Cardiac muscle cell (in vitro differentiated cells and primary cell): ENCODE measurements around the gene XRRA1. TPM values are rescaled to one million over a fixed set of nuclear protein-coding genes. Genes with fewer than 3 reads are reported as not detected.
A peak's percentile ranks its signal among the peaks of the same experiment; 100 is the strongest.

Experiments
- DNase-seq, 2 donors: peaks; one replicate each; pipeline versions ENCODE4 v3.0.0 to v3.0.0-alpha.2; 2010 to 2017; ENCODE audit warnings: low read depth in 1 of 2, low spot score in 1 of 2
- H3K27ac ChIP-seq: fragments of 200-600 bp; sonication (generic); 2 replicates; pipeline ENCODE4 v1.5.1; 2016
- H3K27me3 ChIP-seq: fragments of 200-600 bp; sonication (generic); 2 replicates; pipeline ENCODE4 v1.6.0; 2016; ENCODE audit warnings: control low read depth
- H3K36me3 ChIP-seq: fragments of 200-600 bp; sonication (generic); 2 replicates; pipeline ENCODE4 v1.5.1; 2016; ENCODE audit warnings: control low read depth
- H3K4me1 ChIP-seq: fragments of 200-600 bp; sonication (generic); 2 replicates; pipeline ENCODE4 v1.8.1; 2017; ENCODE audit warnings: low read depth, mild to moderate bottlenecking, mixed run types
- H3K4me3 ChIP-seq: fragments of 200-600 bp; sonication (generic); 2 replicates; pipeline ENCODE4 v1.5.1; 2016; ENCODE audit warnings: mild to moderate bottlenecking
- H3K9me3 ChIP-seq: fragments of 200-600 bp; sonication (generic); 2 replicates; pipeline ENCODE4 v1.5.1; 2017; ENCODE audit warnings: low read depth, mild to moderate bottlenecking, control low read depth
- polyA plus RNA-seq: library from polyadenylated mRNA; unstranded; fragments of >200 nt; fragmentation: Nextera tagmentation; extraction: Ambion mirVana; gene quantifications from 2 replicates; pipeline ENCODE4 v1.2.1, GENCODE V29; 2016
- total RNA-seq: library from RNA; depleted of rRNA; stranded (reverse); fragments of >200 nt; gene quantifications from 2 replicates; pipeline ENCODE4 v1.2.3, GENCODE V29; 2016
- TF ChIP-seq, protein P1 (sequence below): IDR thresholded peaks from 2 replicates; pipeline ENCODE4 v1.5.1; 2012; ENCODE audit warnings: low read depth, mild to moderate bottlenecking, low read length

XRRA1 gene
- total and polyA plus RNA-seq, 2 experiments from 2014 or later = 16.0 to 35.9 TPM

DNA sequence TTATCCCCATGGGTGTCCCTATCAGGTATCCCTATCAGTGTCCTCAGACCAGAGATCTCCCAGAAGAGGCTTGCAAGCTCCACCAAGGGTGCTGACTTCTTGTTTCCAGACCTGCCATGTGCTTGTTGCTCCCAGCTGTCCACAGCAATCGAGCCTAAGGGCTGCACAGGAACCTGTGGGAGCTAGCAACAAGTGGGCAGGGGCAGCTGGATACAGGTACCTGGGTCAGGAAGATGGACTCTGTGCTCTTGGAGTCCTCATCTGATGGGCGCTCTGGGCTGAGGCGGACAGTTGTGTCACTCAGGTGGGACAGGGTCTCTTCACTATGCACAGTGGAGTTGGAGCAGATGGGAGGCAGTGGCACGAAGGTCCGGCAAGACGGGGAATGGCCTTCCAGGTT is 101.0 kb downstream of the XRRA1 start:
- Histone ChIP-seq H3K27me3 (no peaks in the 10 kb centered on the region), H3K4me3 (no peak overlapping the region), H3K4me1 (no peaks in the 10 kb centered on the region), H3K36me3 (peaks cover 30% of the 10 kb centered on the region), H3K9me3 (no peaks in the 10 kb centered on the region), H3K27ac (no peak overlapping the region)
- DNase-seq = no peak
- TF ChIP-seq, protein P1, sequence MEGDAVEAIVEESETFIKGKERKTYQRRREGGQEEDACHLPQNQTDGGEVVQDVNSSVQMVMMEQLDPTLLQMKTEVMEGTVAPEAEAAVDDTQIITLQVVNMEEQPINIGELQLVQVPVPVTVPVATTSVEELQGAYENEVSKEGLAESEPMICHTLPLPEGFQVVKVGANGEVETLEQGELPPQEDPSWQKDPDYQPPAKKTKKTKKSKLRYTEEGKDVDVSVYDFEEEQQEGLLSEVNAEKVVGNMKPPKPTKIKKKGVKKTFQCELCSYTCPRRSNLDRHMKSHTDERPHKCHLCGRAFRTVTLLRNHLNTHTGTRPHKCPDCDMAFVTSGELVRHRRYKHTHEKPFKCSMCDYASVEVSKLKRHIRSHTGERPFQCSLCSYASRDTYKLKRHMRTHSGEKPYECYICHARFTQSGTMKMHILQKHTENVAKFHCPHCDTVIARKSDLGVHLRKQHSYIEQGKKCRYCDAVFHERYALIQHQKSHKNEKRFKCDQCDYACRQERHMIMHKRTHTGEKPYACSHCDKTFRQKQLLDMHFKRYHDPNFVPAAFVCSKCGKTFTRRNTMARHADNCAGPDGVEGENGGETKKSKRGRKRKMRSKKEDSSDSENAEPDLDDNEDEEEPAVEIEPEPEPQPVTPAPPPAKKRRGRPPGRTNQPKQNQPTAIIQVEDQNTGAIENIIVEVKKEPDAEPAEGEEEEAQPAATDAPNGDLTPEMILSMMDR = no peak

DNA sequence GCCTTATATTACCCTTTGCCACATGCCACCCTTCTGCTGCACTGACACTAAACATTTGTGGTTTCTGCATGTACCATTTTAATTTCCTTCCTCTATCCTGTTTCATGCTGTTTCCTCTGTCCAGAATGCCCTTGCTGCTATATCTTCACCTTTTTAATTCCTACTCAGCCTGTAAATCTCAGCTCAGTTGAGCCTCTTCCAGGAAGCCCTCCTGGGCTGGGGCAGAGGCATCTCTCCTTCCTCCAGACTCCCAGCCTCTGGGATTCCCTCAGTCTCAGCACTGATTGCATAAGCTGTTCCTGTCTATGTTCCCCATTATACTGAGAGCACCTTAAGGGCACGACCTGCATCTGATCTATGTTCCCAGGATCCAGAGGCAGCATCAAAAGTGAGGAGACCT is 101.5 kb downstream of the XRRA1 start:
- H3K4me3 ChIP-seq = no peak overlapping the region
- no peaks in the 10 kb centered on the region for H3K27me3 ChIP-seq
- no peaks in the 10 kb centered on the region for H3K9me3 ChIP-seq
- TF ChIP-seq, protein P1 = no peak
- no peak overlapping the region for H3K27ac ChIP-seq
- H3K4me1 ChIP-seq = no peaks in the 10 kb centered on the region
- peaks cover 30% of the 10 kb centered on the region for H3K36me3 ChIP-seq
- DNase-seq = no peak

DNA sequence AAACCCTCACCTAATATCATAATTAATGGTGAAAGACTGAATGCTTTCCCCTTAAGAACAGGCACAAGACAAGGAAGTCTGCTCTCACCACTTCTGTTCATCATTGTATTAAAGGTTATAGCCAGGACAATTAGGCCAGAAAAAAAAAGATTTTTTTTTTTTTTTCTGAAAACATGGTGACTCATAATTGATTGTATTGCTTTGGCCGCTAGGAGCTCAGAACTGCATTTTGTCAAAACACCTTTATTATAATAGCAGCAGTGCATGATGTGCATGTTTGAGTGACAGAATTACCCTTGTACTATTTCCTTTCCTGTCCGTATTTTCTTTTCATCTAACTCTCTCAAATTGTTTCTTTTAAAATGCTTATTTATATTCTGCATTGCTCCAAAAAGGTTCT is 102.1 kb downstream of the XRRA1 start:
- Histone ChIP-seq H3K4me1 (no peaks in the 10 kb centered on the region), H3K27ac (no peak overlapping the region), H3K4me3 (no peak overlapping the region), H3K9me3 (no peaks in the 10 kb centered on the region), H3K36me3 (peaks cover 30% of the 10 kb centered on the region), H3K27me3 (no peaks in the 10 kb centered on the region)
- DNase-seq = no peak
- TF ChIP-seq, protein P1 = peak; percentile 16

DNA sequence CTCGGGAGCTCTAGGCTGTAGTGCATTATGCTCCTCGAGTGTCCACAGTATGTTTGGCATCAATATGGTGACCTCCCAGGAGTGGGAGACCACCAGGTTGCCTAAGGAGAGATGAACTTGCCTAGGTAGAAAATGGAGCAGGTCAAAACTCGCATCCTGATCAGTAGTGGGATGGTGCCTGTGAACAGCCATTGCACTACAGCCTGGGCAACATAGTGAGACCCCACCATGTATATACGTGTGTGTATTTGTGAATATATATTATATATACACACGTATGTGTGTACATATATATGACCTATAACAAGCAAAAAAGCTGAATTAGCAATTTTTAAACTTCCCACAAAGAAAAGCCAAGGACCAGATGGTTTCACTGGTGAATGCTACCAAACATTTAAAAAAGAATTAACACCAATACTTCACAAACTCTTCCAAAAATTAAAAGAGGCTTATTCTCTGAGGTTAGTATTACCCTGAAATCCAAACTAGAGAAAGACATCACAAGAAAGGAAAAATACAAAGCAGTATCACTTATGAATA is 102.8 kb downstream of the XRRA1 start:
- H3K36me3 ChIP-seq = peaks cover 30% of the 10 kb centered on the region
- H3K4me3 ChIP-seq = no peak overlapping the region
- H3K27ac ChIP-seq = no peak overlapping the region
- TF ChIP-seq, protein P1 = no peak
- H3K9me3 ChIP-seq = no peaks in the 10 kb centered on the region
- H3K4me1 ChIP-seq = no peaks in the 10 kb centered on the region
- DNase-seq = no peak
- H3K27me3 ChIP-seq = no peaks in the 10 kb centered on the region

DNA sequence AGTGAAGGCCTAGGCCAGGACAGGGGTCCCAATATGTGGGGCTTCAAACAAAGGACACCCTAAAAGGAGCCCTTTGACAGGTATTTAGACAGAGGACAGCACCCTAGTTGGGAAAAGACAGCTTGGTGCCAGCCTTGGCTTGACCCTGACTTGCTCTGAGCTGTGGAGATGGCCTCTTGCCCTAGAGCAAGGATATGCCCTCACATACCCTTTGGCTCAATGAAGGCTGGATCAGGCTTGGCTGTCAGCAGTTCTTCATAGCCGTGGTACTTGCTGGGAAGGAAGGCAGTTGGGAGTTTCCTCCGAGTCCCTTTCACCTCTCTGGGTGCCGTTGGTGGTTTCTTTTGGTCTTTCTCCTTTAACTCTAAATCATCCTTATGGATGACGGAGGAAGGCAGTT is 104.0 kb downstream of the XRRA1 start:
- Histone ChIP-seq H3K27me3 (no peaks in the 10 kb centered on the region), H3K9me3 (no peaks in the 10 kb centered on the region), H3K4me1 (no peaks in the 10 kb centered on the region), H3K4me3 (no peak overlapping the region), H3K36me3 (peaks cover 37% of the 10 kb centered on the region), H3K27ac (no peak overlapping the region)
- no peak for DNase-seq
- TF ChIP-seq, protein P1 = no peak

DNA sequence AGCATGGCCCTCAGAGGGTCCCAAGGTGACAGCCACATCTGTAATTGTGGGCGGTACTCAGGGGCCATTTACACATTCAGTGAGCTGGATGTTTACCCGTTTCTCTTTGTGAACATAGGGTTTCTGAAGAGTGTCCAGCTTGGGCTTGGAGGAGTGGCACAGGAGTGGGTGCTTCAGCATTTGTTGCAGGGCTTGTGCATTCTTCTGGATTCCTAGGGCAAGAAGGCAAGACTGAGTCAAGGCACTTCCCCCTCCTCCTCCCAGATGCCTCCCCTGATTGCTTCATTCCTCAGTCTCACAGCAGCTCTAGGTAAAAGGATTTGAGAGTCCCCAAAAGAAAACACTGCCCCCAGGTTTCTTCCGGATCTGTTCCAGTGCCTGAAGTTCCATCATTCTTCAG is 104.8 kb downstream of the XRRA1 start:
- TF ChIP-seq, protein P1 = no peak
- no peak for DNase-seq
- Histone ChIP-seq H3K27ac (no peak overlapping the region), H3K27me3 (no peaks in the 10 kb centered on the region), H3K4me3 (no peak overlapping the region), H3K4me1 (no peaks in the 10 kb centered on the region), H3K36me3 (peaks cover 37% of the 10 kb centered on the region), H3K9me3 (no peaks in the 10 kb centered on the region)
